ENCODE measurements around the gene CLTCL1.

The CLTCL1 gene

GRCh38 chr22:19134176-19134831 lies 157.2 kb downstream of the CLTCL1 start:
- DNase-seq (ENCODE audit: insufficient read length) (no peak), FAIRE-seq (no peak)

GRCh38 chr22:19133561-19133960 lies 158.0 kb downstream of the CLTCL1 start:
- DNase-seq (ENCODE audit: insufficient read length) (no peak), FAIRE-seq (no peak)
- TF ChIP-seq TAF1 (IDR thresholded peaks at IDR 0.05; ENCODE audit: borderline replicate concordance, low read depth, low read length) (no peak), POLR2A (IDR thresholded peaks at IDR 0.05; ENCODE audit: low read depth, low read length) (no peak)

More at GRCh38 chr22:19134176-19134831, 157.2 kb downstream of the CLTCL1 start:
- TF ChIP-seq POLR2AphosphoS5 (IDR thresholded peaks at IDR 0.05; ENCODE audit: low read depth, low read length), result no peak

GRCh38 chr22:19132693-19133400 lies 158.7 kb downstream of the CLTCL1 start:
- FAIRE-seq (no peak), DNase-seq (ENCODE audit: insufficient read length) (no peak)
- TF ChIP-seq TAF1 (IDR thresholded peaks at IDR 0.05; ENCODE audit: borderline replicate concordance, low read depth, low read length) (no peak), POLR2A (IDR thresholded peaks at IDR 0.05; ENCODE audit: low read depth, low read length) (peak; percentile 33; the same call in 1 of the 2 replicates), POLR2AphosphoS5 (IDR thresholded peaks at IDR 0.05; ENCODE audit: low read depth, low read length) (no peak; the same call in 1 of the 2 replicates)

GRCh38 chr22:19132153-19132552 lies 159.4 kb downstream of the CLTCL1 start:
- DNase-seq (ENCODE audit: insufficient read length) (no peak), FAIRE-seq (no peak)
- TF ChIP-seq POLR2AphosphoS5 (IDR thresholded peaks at IDR 0.05; ENCODE audit: low read depth, low read length) (no peak), TAF1 (IDR thresholded peaks at IDR 0.05; ENCODE audit: borderline replicate concordance, low read depth, low read length) (no peak), POLR2A (IDR thresholded peaks at IDR 0.05; ENCODE audit: low read depth, low read length) (no peak)

GRCh38 chr22:19131685-19132015 lies 159.9 kb downstream of the CLTCL1 start:
- DNase-seq (ENCODE audit: insufficient read length) (no peak), FAIRE-seq (no peak)
- TF ChIP-seq POLR2A (IDR thresholded peaks at IDR 0.05; ENCODE audit: low read depth, low read length) (no peak), POLR2AphosphoS5 (IDR thresholded peaks at IDR 0.05; ENCODE audit: low read depth, low read length) (no peak), TAF1 (IDR thresholded peaks at IDR 0.05; ENCODE audit: borderline replicate concordance, low read depth, low read length) (no peak)

- TF ChIP-seq POLR2A (IDR thresholded peaks at IDR 0.05; ENCODE audit: low read depth, low read length), result no peak
- no peak for TF ChIP-seq POLR2AphosphoS5 (IDR thresholded peaks at IDR 0.05; ENCODE audit: low read depth, low read length)
- no peak for TF ChIP-seq TAF1 (IDR thresholded peaks at IDR 0.05; ENCODE audit: borderline replicate concordance, low read depth, low read length)
- FAIRE-seq (no peak), DNase-seq (ENCODE audit: insufficient read length) (no peak)
Observed at GRCh38 chr22:19130959-19131684, 160.4 kb downstream of the CLTCL1 start, which contains the start of gene TSSK2. TSSK2 (plus strand) TSS chr22:19131308; CDS start chr22:19131400, 92 bp downstream.

- DNase-seq (ENCODE audit: insufficient read length) (no peak), FAIRE-seq (no peak)
- TF ChIP-seq TAF1 (IDR thresholded peaks at IDR 0.05; ENCODE audit: borderline replicate concordance, low read depth, low read length) (no peak), POLR2AphosphoS5 (IDR thresholded peaks at IDR 0.05; ENCODE audit: low read depth, low read length) (no peak), POLR2A (IDR thresholded peaks at IDR 0.05; ENCODE audit: low read depth, low read length) (no peak)
Observed at GRCh38 chr22:19129871-19130270, 161.6 kb downstream of the CLTCL1 start.

All from GM12892 (cell line).